Esophagus muscularis mucosa (tissue), 4 donors: ENCODE data around the gene ASB1.

ENCODE experiments used
- CTCF ChIP-seq, 3 experiments: fragments of 200-600 bp in 2 of 3; fragments of 450-650 bp in 1 of 3; sonication (generic) in 2 of 3; IDR thresholded peaks; one replicate each; pipeline ENCODE4 v1.5.1; 2017 to 2019; ENCODE audit warnings: antibody characterized with exemption in 3 of 3, mild to moderate bottlenecking in 2 of 3, moderate library complexity in 1 of 3
- EP300 ChIP-seq: sonication (generic); formaldehyde crosslinking; IDR thresholded peaks from one replicate; pipeline ENCODE4 v1.6.1; 2017; ENCODE audit warnings: antibody characterized with exemption
- POLR2A ChIP-seq: fragments of 450-650 bp; IDR thresholded peaks from one replicate; pipeline ENCODE4 v1.6.1; 2017; ENCODE audit warnings: antibody characterized with exemption, moderate library complexity, mild to moderate bottlenecking, low read depth
- POLR2AphosphoS5 ChIP-seq, 2 donors: sonication (generic); formaldehyde crosslinking; IDR thresholded peaks; one replicate each; pipeline ENCODE4 v1.6.1; 2017; ENCODE audit warnings: antibody characterized with exemption in 2 of 2

- TF ChIP-seq CTCF (IDR thresholded peaks at IDR 0.05) (no peak), POLR2A (no peak), POLR2AphosphoS5 (IDR thresholded peaks at IDR 0.05) (no peak), EP300 (no peak)
Observed at GRCh38 chr2:238415893-238416292, 10.8 kb upstream of the ASB1 start.
